Testis (tissue), 2 donors: ENCODE measurements around the gene TARDBP.

Experiments used
- POLR2A ChIP-seq: fragments of 450-650 bp; IDR thresholded peaks from one replicate; pipeline ENCODE4 v1.6.1; 2017; ENCODE audit warnings: antibody characterized with exemption, mild to moderate bottlenecking, moderate library complexity
- TF ChIP-seq, protein P1 (sequence below), 3 experiments: fragments of 450-650 bp in 2 of 3; fragments of 200-600 bp in 1 of 3; sonication (generic) in 1 of 3; IDR thresholded peaks; one replicate each; pipeline ENCODE4 v1.5.1; 2016 to 2019; ENCODE audit warnings: antibody characterized with exemption in 3 of 3, mild to moderate bottlenecking in 2 of 3, moderate library complexity in 1 of 3

DNA sequence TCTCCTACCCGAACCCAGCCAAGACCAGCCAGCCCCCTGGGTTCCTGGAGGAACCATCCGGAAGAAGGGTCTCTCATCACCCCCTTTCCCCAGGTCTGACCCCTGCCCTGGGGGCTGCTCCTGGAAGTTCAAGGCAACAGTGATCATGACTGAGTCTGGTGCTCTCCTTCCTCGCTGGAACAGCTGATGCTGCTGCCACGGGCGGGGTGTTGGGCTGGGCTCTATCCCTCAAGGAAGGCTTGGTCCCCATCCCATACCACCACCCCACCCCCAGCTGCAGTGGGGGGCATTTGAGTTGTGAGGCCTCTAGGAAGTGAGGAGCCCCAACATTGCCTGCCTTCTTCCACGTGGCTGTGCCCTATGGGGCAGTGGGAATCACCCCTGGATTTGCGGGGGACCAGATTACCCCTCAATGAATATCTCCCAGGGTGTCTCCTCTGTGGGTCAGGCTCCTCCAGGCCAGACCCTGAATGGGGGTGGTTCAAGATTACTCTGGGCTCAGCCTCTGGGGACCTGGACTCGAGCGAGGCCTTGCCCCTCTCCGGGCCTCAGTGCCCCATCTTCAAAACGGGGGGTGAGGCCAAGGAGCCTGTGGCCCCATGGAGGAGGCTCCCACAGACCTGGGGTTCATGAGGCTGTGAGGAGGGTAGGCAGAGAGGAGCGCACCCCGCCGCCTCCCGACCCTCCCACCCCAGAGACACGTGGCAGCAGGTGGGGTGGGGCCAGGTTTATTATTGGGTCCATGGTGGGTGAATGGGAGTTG lies 31.8 kb downstream of the TARDBP start:
- TF ChIP-seq POLR2A, result no peak
- TF ChIP-seq, protein P1, sequence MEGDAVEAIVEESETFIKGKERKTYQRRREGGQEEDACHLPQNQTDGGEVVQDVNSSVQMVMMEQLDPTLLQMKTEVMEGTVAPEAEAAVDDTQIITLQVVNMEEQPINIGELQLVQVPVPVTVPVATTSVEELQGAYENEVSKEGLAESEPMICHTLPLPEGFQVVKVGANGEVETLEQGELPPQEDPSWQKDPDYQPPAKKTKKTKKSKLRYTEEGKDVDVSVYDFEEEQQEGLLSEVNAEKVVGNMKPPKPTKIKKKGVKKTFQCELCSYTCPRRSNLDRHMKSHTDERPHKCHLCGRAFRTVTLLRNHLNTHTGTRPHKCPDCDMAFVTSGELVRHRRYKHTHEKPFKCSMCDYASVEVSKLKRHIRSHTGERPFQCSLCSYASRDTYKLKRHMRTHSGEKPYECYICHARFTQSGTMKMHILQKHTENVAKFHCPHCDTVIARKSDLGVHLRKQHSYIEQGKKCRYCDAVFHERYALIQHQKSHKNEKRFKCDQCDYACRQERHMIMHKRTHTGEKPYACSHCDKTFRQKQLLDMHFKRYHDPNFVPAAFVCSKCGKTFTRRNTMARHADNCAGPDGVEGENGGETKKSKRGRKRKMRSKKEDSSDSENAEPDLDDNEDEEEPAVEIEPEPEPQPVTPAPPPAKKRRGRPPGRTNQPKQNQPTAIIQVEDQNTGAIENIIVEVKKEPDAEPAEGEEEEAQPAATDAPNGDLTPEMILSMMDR (IDR thresholded peaks at IDR 0.05), result no peak
